ENCODE measurements around the gene UNC5C.

GRCh38 chr4:95265814-95266740, 282.7 kb downstream of the UNC5C start:
- no peak for TF ChIP-seq EZH2 (IDR thresholded peaks at IDR 0.05; ENCODE audit: low read depth, low read length, severe bottlenecking)
- TF ChIP-seq JUN (IDR thresholded peaks at IDR 0.05; ENCODE audit: low read depth, low read length): no peak
- no peak for TF ChIP-seq ATF3 (IDR thresholded peaks at IDR 0.05; ENCODE audit: insufficient read depth, low read depth, low read length)
- TF ChIP-seq SIRT6 (IDR thresholded peaks at IDR 0.05; ENCODE audit: low read length): no peak
- no peak for TF ChIP-seq CTCF (IDR thresholded peaks at IDR 0.05; ENCODE audit: control extremely low read depth in 1 of 3, insufficient read depth in 1 of 3, low read depth in 1 of 3, low read length in 3 of 3)
- no peak for TF ChIP-seq RNF2 (IDR thresholded peaks at IDR 0.05; ENCODE audit: borderline replicate concordance, low read depth, low read length, missing control alignments, poor library complexity, severe bottlenecking)
